Activated naive CD4-positive, alpha-beta T cell treated with Interleukin-2 at 50 U/mL for 16 hours (primary cell): ENCODE data around the gene ZNHIT2.

Experiments
- DNase-seq: peaks from one replicate; pipeline ENCODE4 v3.0.0-alpha.2; 2020

The ZNHIT2 gene

DNA sequence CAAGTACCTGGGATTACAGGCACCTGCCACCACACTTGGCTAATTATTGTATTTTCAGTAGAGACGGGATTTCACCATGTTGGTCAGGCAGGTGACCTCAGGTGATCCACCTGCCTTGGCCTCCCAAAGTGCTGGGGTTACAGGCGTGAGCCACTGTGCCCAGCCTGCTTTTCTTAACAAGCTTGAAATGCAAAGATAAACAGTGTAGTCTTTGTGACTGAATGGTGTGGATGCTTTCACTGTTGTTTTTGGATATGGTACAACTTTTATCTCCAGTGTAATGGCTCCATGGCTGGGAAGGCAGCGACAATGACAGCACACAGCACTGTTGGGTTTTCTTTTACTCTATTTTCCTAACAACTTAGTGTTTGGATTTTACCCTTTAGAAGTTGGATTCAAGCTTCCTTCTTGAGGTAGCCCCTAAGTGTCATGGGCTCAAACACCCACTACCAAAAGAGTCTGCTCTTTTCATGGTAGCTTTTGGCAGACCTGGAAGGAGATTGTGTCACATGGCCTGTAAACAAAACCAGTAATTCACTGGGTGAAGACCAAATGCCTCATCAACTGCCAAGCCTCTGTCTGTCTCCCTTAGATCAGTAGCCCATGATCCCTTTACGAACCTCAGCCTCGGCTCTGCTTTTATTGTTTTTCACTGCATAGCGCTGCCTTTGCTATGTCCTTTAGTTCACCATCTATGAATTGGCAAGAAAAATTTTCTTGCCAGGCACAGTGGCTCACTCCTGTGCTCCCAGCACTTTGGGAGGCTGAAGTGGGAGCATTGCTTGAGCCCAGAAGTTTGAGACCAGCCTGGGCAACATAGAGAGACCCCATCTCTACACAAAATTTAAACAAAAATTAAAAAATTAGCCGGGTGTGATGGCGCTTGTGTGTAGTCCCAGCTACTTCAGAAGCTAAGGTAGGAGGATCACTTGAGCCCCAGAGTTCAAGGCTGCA lies 15.1 kb downstream of the ZNHIT2 start:
- no peak for DNase-seq

DNA sequence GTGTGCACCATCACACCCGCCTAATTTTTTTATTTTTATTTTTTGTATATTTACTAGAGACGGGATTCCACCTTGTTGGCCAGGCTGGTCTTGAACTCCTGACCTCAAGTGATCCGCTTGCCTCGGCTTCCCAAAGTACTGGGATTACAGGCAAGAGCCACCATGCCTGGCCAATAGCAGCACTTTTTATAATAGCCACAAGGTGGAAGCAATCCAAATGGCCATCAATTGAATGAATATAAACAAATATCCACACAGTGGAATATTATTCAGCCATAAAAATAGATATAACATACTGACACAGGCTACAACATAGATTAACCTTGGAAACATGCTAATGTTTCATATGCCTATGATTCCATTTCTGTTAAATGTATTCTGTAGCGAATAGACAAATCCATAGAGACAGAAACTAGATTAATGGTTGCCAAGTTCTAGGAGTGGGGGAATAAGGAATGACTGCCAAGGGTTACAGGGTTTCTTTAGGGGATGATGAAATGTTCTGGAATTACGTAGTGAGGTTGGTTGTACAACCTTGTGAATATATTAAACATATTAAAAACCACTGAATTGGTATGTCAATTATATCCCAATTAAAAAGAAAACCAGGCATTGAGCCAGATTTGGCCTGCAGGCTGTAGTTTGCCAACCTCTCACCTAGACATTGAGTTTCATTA lies 16.7 kb downstream of the ZNHIT2 start:
- DNase-seq, result no peak

DNA sequence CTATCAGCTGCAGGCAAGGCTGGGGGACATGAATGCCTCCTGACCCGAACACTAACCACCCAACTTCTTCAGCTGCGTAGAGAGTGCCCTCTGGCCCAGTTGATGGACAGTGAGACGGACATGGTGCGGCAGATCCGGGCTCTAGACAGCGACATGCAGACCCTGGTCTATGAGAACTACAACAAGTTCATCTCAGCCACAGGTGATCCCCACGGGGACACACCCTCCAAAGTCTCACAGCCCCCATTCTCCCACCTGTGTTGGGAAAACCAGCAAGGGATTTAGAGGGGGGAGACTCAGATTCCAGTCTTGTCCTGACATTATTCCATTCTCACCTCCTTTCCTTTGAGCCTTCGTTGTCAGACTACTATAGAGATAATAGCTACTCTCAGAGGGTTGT lies 20.6 kb downstream of the ZNHIT2 start:
- no peak for DNase-seq

DNA sequence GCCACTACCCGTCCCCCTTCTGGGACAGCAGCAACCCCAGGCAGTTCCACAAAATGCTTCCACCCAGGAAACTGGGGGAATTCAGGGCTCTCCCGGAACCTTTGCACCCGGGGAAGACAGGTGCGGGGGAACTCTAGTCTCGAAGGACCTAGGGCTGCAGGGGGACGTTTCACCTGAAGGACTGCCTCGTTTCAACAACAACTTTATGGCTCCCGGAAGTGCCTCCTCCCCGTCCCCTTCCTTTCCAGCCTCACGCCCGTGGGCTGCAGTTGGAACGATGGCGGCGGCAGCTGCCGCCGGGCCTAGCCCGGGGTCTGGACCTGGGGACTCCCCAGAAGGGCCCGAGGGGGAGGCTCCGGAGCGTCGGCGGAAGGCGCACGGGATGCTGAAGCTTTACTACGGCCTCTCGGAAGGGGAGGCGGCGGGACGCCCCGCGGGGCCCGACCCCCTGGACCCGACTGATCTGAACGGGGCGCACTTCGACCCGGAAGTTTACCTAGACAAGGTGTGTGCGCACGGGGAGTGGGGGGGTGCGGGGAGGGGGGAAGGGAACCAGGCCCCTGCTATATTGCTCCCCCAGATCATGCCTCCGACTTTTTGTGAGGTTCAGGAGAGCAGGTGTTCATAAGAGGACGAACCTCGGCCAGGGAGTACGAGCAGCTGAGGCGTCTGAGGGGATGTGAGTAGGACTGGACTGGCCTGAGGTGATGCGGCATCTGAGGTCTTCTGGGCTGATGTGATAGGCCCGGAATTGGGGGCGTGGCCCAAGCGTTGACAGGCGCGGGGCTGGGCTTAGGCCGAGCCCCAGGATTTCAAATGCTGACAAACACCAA lies 21.3 kb downstream of the ZNHIT2 start, which contains the start of gene VPS51:
Gene VPS51 (plus strand): TSS at position 241 of the 833 bp plus-strand sequence. CDS start 37 bp downstream, at position 278.
- DNase-seq, result peak; percentile 85

DNA sequence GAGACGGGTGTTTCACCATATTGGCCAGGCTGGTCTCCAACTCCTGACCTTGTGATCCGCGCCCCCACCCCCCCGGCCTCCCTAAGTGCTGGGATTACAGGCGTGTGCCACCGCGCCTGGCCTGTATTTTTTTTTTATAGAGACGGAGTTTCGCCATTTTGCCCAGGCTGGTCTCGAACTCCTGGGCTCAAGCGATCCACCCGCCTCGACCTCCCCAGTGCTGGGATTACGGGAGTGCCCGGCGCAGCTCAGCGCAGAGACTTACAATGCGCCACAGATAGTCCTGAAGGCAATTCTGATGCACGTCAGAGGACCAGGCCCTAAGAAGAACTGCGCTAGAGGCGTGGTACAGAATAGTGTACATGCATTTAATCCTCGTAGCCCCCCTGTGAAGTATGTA lies 22.1 kb downstream of the ZNHIT2 start:
- DNase-seq, result no peak

DNA sequence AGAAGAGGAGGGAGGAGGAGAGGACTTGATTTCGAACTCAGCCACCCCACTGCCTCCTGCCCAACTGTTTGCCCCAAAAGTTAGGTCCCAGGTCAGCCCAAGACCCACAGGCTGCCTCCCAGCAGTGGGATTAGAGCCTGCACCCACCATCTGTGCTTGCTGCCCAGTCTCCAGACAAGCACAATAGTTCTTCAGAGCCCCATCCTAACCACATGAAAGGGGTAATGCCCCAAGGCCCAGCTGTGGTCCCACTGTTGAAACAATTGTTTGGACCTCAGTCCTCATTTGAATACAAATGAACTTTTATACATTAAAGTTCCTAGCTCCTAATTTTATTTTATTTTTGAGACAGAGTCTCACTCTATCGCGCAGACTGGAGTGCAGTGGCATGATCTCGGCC lies 26.9 kb downstream of the ZNHIT2 start:
- no peak for DNase-seq

DNA sequence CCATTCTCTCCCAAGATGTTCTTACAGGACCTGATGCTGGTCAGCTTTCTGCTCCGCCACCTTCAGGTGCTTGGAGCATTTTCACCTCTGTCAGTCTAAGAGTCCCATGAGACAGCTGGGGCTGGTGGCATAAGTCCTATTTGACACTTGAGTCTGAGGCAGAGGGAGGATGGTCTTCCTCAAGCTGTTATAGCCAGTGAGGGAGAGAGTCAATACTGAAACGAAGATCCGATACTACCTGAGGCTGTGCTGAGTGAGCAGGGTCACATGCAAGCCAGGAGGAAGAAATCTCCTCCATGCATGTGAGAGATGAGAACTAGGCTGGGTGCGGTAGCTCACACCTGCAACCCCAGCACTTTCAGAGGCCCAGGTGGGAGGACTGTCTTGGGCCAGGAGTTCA lies 27.9 kb downstream of the ZNHIT2 start:
- no peak for DNase-seq

DNA sequence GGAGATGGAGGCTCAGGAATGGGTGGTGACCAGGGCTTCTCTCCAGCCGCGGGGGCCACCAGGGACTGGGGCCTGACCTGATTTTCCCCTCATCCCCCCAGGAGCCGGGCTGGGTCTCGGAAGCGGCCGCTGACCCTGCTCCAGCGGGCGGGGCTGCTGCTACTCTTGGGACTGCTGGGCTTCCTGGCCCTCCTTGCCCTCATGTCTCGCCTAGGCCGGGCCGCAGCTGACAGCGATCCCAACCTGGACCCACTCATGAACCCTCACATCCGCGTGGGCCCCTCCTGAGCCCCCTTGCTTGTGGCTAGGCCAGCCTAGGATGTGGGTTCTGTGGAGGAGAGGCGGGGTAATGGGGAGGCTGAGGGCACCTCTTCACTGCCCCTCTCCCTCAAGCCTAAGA lies 29.7 kb downstream of the ZNHIT2 start:
- no peak for DNase-seq

DNA sequence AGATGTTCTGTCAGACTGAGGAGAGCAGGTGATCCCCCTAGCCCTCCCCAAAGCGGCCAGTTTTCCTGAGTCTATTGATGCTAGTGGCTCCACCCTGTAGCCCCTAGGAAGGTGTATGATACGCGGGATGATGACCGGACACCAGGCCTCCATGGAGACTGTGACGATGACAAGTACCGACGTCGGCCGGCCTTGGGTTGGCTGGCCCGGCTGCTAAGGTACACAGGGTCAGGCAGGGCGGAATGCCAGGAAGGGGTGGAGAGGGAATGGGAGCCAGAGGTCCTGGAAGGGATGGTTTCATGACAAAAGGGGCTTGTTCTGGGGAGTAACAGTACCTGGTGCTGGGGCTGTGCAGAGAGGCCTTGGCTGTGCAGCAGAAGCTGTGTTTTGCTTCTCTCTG lies 30.3 kb downstream of the ZNHIT2 start:
- no peak for DNase-seq

DNA sequence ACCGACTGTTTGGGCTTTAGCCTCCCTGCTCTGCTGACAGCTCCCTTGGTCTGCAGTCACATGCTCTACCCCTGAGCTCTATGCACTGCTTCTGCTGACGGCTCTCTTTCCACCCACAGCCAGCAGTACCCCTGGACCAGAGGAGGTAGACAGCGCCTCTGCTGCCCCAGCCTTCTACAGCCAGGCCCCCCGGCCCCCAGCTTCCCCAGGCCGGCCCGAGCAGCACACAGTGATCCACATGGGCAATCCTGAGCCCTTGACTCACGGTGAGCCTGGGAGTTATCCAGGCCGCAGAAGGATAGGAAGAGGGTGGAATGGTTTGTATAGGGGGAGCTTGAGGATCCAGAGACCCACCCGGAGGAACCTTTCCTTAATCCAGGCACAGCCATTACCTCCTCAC lies 30.7 kb downstream of the ZNHIT2 start:
- no peak for DNase-seq

DNA sequence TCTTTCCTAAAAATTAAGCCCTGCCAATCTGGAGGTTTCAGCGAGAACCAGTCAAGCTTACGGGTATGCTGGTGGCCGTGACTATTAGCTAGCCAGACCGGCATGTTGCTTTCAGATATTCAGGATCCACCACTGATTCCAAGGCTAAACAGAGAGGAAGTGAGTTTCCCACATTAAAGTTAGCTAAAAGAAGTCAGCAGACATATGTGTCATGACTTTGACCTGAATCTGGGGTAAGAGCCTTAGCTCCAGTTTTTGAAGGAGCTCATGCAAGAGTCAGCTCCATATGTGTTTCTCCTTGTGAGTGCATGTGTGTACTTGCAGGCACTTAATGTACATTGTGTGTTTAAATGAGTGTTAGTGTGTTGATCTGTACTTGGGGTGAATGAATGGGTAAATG lies 32.1 kb downstream of the ZNHIT2 start:
- no peak for DNase-seq

DNA sequence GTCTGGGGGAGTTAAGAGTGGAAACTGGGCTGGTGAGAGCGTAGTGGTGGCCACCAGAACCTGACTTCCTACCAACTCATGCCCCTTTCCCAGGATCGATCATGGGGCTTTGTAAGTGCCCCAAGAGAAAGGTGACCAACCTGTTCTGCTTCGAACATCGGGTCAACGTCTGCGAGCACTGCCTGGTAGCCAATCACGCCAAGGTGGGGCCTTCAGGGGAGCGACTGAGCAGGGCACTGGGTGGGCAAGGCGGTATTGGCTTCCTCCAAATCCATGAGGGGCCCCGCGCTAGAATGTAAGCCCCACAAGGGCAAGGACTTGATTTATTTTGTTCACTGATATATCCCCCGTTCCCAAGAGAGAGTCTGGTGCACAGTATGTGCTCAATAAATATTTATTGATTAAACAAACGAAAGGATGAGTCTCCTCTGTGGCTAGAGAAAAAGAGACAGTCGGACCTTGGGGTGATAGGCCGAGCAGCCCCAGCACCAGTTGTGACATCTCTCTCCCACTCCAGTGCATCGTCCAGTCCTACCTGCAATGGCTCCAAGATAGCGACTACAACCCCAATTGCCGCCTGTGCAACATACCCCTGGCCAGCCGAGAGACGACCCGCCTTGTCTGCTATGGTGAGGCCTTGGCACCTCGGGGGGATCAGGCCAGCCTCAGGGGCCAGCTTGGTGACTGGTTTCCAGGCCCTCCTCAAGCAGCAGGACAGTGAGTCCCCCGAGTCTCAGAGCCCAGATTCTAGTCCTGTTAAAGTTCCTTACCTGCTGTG lies 32.7 kb downstream of the ZNHIT2 start:
- DNase-seq, result no peak

DNA sequence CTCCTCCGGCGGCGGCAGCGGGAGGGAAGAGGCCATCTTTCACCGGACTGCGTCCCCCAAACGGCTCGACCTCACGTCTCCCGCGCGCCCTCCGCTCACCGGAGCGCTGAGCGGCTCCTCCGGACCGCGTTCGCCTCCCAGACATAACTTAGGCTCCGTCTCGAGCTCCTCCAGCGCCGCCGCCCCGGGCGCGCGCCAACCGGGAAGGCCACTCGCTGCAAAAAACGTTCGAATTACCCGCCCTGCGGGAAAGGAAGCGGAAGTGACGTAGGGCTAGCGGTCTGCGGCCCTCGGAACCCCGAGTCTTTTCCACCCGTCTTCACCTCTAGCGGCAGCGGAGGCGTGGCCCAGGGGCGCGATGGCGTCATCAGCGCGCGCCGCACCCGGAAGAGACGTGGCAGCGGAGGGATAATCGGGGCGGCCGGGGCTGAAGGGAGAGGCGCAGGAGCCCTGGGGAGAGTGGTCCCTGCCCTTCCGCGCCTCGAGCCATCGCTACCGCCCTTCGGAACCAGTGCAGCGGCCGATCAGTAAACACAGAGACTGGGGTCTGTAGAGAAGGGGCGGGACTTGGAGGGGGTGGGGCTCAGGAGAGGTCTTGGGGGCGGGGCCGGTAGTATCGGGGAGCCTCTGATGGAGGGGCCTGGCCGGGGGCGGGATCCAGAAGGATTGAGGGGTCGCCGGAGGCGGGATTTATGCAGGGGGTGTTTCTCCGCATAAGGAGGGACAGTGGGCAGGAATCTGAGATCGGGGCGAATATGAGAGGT lies 33.5 kb downstream of the ZNHIT2 start, which contains the start of the genes CDCA5 and ZFPL1:
Gene CDCA5 (minus strand): TSS at position 207 of the 764 bp plus-strand sequence. CDS start 62 bp downstream, at position 145.
Gene ZFPL1 (plus strand): TSS at position 389 of the 764 bp plus-strand sequence. CDS start 477 bp downstream, outside the sequence.
- peak; percentile 97 for DNase-seq

DNA sequence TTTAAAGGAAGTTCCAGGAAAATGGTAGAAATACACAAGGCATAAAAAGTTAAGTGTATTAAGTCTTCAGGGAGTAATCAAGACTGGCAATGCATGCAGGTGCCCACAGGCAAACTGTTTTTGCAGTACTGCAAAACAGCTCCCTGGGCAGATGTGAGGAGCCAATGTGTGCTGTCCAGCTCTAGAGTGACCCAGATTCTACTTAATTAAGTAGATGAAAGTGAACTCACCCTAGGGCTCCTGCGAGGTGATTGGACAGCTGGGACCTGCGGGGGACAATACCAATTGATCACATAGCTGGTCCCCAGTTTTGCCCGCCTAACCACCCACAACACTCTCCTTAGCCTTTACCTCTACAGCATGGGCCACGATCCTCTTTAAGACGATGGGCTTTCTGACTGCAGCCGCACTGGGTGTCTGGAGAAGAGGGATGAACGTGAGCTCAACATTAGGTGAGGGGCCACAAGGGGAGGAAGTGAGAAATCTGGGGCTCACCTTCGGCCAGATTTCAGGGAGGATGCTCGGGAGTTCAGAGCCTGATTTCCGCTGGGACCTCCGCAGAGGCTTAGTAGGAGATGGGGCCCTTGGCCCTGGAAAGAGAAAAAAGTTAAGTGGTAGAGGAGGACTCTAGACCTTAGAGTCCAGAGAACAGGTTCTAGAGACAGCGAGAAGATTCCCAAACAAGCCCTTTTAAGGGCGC lies 34.2 kb downstream of the ZNHIT2 start:
- no peak for DNase-seq

DNA sequence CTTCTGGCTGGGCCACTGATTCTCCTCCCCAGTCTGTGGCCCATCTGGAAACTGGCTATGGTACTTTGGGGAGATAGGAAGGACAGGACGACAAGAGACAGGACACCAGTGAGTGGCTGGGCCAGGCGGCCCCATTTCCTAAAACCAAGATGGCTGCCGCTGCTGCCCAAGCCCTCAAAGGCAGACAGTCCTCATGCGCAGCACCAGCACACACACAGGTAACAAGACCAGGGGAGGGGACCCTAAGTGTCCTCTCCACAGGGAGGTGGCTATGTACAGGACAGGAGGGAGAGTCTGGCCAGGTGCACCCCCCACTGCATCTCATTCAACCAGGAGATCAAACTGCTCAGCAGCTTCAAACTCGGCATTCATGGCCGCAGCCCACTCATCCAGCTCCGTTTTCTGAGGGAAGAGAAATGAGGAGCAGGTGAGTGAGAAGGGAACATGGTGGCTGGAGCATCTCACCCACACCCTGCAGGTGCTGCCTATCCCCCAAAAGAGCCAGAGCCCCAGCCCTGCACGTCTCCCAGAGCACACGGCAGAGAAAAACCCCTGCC lies 38.6 kb downstream of the ZNHIT2 start:
- no peak for DNase-seq

DNA sequence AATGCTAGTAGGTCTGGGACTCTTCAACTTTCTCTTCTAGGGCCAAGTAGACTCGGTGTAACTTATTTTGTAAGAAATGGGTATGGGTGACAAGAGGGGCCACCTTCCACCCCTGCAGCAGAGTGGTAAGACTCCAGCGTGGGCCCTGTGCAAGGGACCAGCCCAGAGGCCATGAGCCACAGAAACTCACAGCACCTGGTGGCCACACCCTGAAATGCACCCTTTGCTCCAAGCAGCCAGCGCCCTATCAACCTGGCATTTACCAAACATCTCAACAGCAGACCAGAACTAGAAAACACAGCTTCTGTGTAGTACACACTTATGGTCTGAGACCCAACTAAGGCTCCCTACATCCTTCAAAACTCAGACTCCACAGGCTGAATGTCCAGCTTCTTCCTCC lies 39.4 kb downstream of the ZNHIT2 start:
- peak; percentile 79 for DNase-seq

DNA sequence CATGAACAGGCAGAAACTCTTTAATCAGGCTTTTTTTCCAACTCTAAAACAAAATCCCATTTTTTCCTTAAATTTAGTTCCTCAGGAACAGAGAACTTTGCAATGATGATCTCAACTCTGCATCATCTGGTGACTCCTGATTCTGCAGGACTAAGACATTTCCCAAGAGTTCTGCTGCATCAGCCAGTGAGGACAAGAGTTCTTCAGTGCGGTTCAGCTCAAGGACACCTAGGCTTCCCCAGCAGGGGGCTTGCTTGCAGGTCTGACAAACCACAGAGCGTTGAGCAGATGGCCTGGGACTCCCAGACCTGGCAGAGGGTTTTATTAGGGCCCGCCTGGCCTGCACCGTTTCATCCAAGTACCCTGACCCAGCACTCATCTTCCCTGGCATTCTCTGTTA lies 40.0 kb downstream of the ZNHIT2 start:
- no peak for DNase-seq

DNA sequence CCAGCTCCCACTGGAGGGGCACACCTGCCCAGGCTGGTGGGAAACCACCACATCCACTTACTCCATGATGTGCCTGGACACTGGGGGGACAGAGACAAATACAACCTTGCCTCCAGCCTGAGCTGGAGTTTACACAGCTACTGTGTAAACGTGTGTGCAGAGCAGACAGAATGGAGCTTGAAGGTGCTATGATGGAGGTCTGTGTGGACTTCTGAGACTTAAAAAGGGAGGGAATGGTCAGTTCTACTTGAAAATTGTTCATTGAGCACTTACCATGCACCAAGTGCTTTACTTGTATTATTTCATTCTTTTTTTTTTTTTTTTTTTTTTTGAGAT lies 44.9 kb downstream of the ZNHIT2 start:
- DNase-seq, result no peak

DNA sequence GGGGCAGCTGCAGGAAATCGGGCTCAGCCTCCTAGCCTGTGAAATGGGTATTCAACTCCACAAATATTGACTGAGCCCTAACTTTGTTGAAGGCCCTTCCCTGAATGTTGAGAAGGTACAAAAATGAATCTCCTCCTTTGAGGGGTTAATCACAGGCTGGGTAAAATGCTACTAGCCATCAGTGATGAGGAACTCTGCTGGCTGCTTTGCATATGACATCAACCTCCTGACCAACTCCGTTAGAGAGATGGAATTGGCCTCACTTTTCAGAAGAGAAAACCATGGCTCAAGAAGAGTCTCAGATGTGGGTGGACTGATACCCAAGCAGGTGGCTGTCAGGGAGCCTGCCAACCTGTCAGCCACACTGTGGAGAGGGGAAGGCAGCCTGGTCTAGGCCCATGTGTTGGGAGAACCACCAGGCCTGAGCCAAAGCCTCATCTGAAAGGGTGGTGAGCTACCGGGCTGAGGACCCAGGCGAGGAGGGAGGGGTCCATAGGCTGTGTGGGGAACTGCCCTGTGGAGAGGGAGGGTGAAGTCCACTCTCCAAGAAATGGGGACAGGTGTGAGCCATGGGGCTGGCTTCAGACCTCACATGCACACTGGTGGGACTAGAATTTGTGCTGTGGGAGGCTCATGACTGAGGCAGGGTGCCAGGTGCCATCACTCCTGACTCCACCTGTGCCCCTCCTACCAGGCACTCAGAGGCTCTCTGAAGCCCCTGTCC lies 45.4 kb downstream of the ZNHIT2 start:
- no peak for DNase-seq

DNA sequence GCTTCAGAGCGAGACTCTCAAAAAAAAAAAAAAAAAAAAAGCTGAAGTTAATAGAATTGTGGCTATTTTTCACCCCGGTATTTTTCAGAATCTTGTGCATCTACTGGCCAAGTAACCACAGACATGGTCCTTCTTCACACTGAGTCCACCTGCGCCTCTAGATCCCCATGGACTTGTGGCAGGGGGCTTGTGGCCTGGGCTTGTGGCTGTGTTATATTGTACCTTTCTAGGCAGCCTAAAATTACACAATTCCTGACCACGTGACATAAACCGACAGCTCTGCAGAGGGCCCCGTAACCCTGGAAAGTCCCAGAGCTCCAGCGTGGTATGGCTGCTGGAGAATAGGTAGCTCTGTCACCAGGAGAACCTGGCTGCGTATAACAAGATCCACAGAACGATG lies 48.3 kb downstream of the ZNHIT2 start:
- no peak for DNase-seq
